Measurements from ENCODE around the gene PAFAH1B1.

Gene PAFAH1B1

GRCh38 chr17:2708585-2709182, 115.2 kb downstream of the PAFAH1B1 start:
- no peak for TF ChIP-seq CTCF (conservative IDR thresholded peaks at IDR 0.05; ENCODE audit: low read length)
- no peak overlapping the region; the same call in 1 of the 2 replicates for H3K4me3 ChIP-seq (ENCODE audit: low read length)
- DNase-seq (ENCODE audit: low read depth), result no peak

- TF ChIP-seq CTCF (conservative IDR thresholded peaks at IDR 0.05; ENCODE audit: low read length), result no peak
- DNase-seq (ENCODE audit: low read depth), result peak; percentile 15
- peak overlapping the region; percentile 30 for H3K4me3 ChIP-seq (ENCODE audit: low read length)
These were observed 115.8 kb downstream of the PAFAH1B1 start for GRCh38 chr17:2709183-2709661.

GRCh38 chr17:2710071-2710802, 116.8 kb downstream of the PAFAH1B1 start:
- no peak for DNase-seq (ENCODE audit: low read depth)
- TF ChIP-seq CTCF (conservative IDR thresholded peaks at IDR 0.05; ENCODE audit: low read length), result no peak
- peak overlapping the region; percentile 80 for H3K4me3 ChIP-seq (ENCODE audit: low read length)

- DNase-seq (ENCODE audit: low read depth), result no peak
- peak overlapping the region; percentile 80 for H3K4me3 ChIP-seq (ENCODE audit: low read length)
- no peak for TF ChIP-seq CTCF (conservative IDR thresholded peaks at IDR 0.05; ENCODE audit: low read length)
These were observed 117.6 kb downstream of the PAFAH1B1 start for GRCh38 chr17:2710803-2711607.

- TF ChIP-seq CTCF (conservative IDR thresholded peaks at IDR 0.05; ENCODE audit: low read length), result no peak
- H3K4me3 ChIP-seq (ENCODE audit: low read length), result peak within 1 kb of the TSS; percentile 80
- peak; percentile 97 for DNase-seq (ENCODE audit: low read depth)
These were observed 118.3 kb downstream of the PAFAH1B1 start, which contains the start of gene CLUH for GRCh38 chr17:2711608-2712299. Gene CLUH, minus strand, starts transcription at chr17:2711764. Its CDS starts 103 bp downstream, at chr17:2711661.

GRCh38 chr17:2712300-2713043, 119.0 kb downstream of the PAFAH1B1 start:
- DNase-seq (ENCODE audit: low read depth), result no peak
- H3K4me3 ChIP-seq (ENCODE audit: low read length), result peak overlapping the region; percentile 62
- TF ChIP-seq CTCF (conservative IDR thresholded peaks at IDR 0.05; ENCODE audit: low read length), result no peak

Measured in AG10803 (cell line).